Measurements from ENCODE around the gene PTPRD. TPM values are rescaled to one million over a fixed set of nuclear protein-coding genes. Genes with fewer than 3 reads are reported as not detected.
A peak's percentile ranks its signal among the peaks of the same experiment; 100 is the strongest.

PTPRD gene
- total RNA-seq, 2 donors from 2014 or later = 19.6 to 101 TPM

GRCh38 chr9:8745347-8745746 lies 1867.5 kb downstream of the PTPRD start:
- H3K27me3 ChIP-seq (replicated peaks; ENCODE audit: insufficient read depth) = no peaks in the 10 kb centered on the region
- peaks cover 1% of the 10 kb centered on the region in 2 donors for H3K4me1 ChIP-seq (ENCODE audit: control insufficient read depth in 1 of 2, low read depth in 2 of 2)
- H3K4me3 ChIP-seq = no peak overlapping the region
- H3K36me3 ChIP-seq = no peaks in the 10 kb centered on the region
- DNase-seq (ENCODE audit: low spot score) (no peak), ATAC-seq (ENCODE audit: insufficient number of reproducible peaks, low FRiP score, low read depth) (no peak)
- no peak overlapping the region for H3K27ac ChIP-seq
- H3K9me3 ChIP-seq = no peaks in the 10 kb centered on the region
- no peak for TF ChIP-seq CTCF (IDR thresholded peaks at IDR 0.05)

- no peak for DNase-seq (ENCODE audit: low spot score)
- no peak overlapping the region for H3K27ac ChIP-seq
- no peak overlapping the region for H3K4me3 ChIP-seq
- peaks cover 0 to 10% of the 10 kb centered on the region in 2 donors for H3K4me1 ChIP-seq (ENCODE audit: control insufficient read depth in 1 of 2, low read depth in 2 of 2)
- no peaks in the 10 kb centered on the region for H3K27me3 ChIP-seq (replicated peaks; ENCODE audit: insufficient read depth)
- H3K9me3 ChIP-seq = no peaks in the 10 kb centered on the region
- no peak for TF ChIP-seq CTCF (IDR thresholded peaks at IDR 0.05)
- H3K36me3 ChIP-seq = no peaks in the 10 kb centered on the region
- ATAC-seq (ENCODE audit: insufficient number of reproducible peaks, low FRiP score, low read depth) = no peak
Measured at GRCh38 chr9:8738945-8739344, 1873.9 kb downstream of the PTPRD start.

- Histone ChIP-seq H3K27me3 (replicated peaks; ENCODE audit: insufficient read depth) (no peaks in the 10 kb centered on the region), H3K27ac (no peak overlapping the region), H3K4me1 (ENCODE audit: control insufficient read depth in 1 of 2, low read depth in 2 of 2) (peaks cover 0 to 16% of the 10 kb centered on the region in 2 donors), H3K36me3 (no peaks in the 10 kb centered on the region), H3K4me3 (no peak overlapping the region), H3K9me3 (no peaks in the 10 kb centered on the region)
- no peak for TF ChIP-seq CTCF (IDR thresholded peaks at IDR 0.05)
- no peak for DNase-seq (ENCODE audit: low spot score)
- ATAC-seq (ENCODE audit: insufficient number of reproducible peaks, low FRiP score, low read depth) = no peak
Measured at GRCh38 chr9:8736805-8737204, 1876.0 kb downstream of the PTPRD start.

GRCh38 chr9:8734760-8735159 lies 1878.0 kb downstream of the PTPRD start:
- H3K36me3 ChIP-seq = no peaks in the 10 kb centered on the region
- no peak for TF ChIP-seq CTCF (IDR thresholded peaks at IDR 0.05)
- peaks cover 0 to 16% of the 10 kb centered on the region in 2 donors for H3K4me1 ChIP-seq (ENCODE audit: control insufficient read depth in 1 of 2, low read depth in 2 of 2)
- H3K27ac ChIP-seq = no peak overlapping the region
- no peak for DNase-seq (ENCODE audit: low spot score)
- no peak for ATAC-seq (ENCODE audit: insufficient number of reproducible peaks, low FRiP score, low read depth)
- no peak overlapping the region for H3K4me3 ChIP-seq
- H3K27me3 ChIP-seq (replicated peaks; ENCODE audit: insufficient read depth) = no peaks in the 10 kb centered on the region
- H3K9me3 ChIP-seq = no peaks in the 10 kb centered on the region

- Histone ChIP-seq H3K27ac (peak overlapping the region in 1 of 2 donors; percentile 1), H3K36me3 (no peaks in the 10 kb centered on the region), H3K27me3 (replicated peaks; ENCODE audit: insufficient read depth) (no peaks in the 10 kb centered on the region), H3K9me3 (no peaks in the 10 kb centered on the region), H3K4me3 (peak overlapping the region; percentile 60), H3K4me1 (ENCODE audit: control insufficient read depth in 1 of 2, low read depth in 2 of 2) (peaks cover 0 to 16% of the 10 kb centered on the region in 2 donors)
- no peak for TF ChIP-seq CTCF (IDR thresholded peaks at IDR 0.05)
- ATAC-seq (ENCODE audit: insufficient number of reproducible peaks, low FRiP score, low read depth) (no peak), DNase-seq (ENCODE audit: low spot score) (no peak)
Measured at GRCh38 chr9:8733131-8733954, 1879.5 kb downstream of the PTPRD start.
